GM18499 (cell line): ENCODE results near the gene FDPS.
"Not testable (repeated sequence)": the region's sequence is repeated elsewhere in the genome, so short reads cannot be mapped to it uniquely, and the experiment has no call there.

Source experiments
- ATAC-seq: cut with Tn5 transposase; IDR thresholded peaks from one replicate; pipeline ENCODE4 v1.9.1; 2021; ENCODE audit warnings: moderate number of reproducible peaks; ENCODE audit not compliant: insufficient read depth, unreplicated experiment

The FDPS gene

GRCh38 chr1:155316922-155317321 is 8.3 kb downstream of the FDPS start:
- no peak for ATAC-seq

GRCh38 chr1:155318082-155318481 is 9.4 kb downstream of the FDPS start:
- no peak for ATAC-seq

- no peak for ATAC-seq
Measured at GRCh38 chr1:155319536-155319935, 10.9 kb downstream of the FDPS start.

GRCh38 chr1:155320252-155320651 is 11.6 kb downstream of the FDPS start:
- no peak for ATAC-seq

GRCh38 chr1:155320661-155321617 is 12.3 kb downstream of the FDPS start, which contains the start of gene RUSC1:
Gene RUSC1, plus strand, starts transcription at chr1:155320894. Its CDS starts 880 bp downstream, at chr1:155321774.
- ATAC-seq = no peak

- ATAC-seq = no peak
Measured at GRCh38 chr1:155321639-155322503, 13.2 kb downstream of the FDPS start.

- no peak for ATAC-seq
Measured at GRCh38 chr1:155322571-155322952, 13.9 kb downstream of the FDPS start.

- no peak for ATAC-seq
Measured at GRCh38 chr1:155322953-155323728, 14.5 kb downstream of the FDPS start.

GRCh38 chr1:155323729-155324036 is 15.0 kb downstream of the FDPS start:
- ATAC-seq = no peak

- ATAC-seq = peak; percentile 35
Measured at GRCh38 chr1:155324037-155324716, 15.5 kb downstream of the FDPS start.

GRCh38 chr1:155324717-155325602 is 16.3 kb downstream of the FDPS start:
- ATAC-seq = no peak

- ATAC-seq = no peak
Measured at GRCh38 chr1:155325603-155325893, 16.9 kb downstream of the FDPS start.

- ATAC-seq = no peak
Measured at GRCh38 chr1:155326020-155326526, 17.4 kb downstream of the FDPS start.

- no peak for ATAC-seq
Measured at GRCh38 chr1:155326631-155327037, 18.0 kb downstream of the FDPS start.

- ATAC-seq = no peak
Measured at GRCh38 chr1:155327981-155328380, 19.3 kb downstream of the FDPS start.

GRCh38 chr1:155328856-155329255 is 20.2 kb downstream of the FDPS start:
- ATAC-seq = not testable (repeated sequence)

- no peak for ATAC-seq
Measured at GRCh38 chr1:155329980-155330598, 21.4 kb downstream of the FDPS start.

GRCh38 chr1:155334962-155335361 is 26.3 kb downstream of the FDPS start:
- ATAC-seq = no peak
